Urothelium cell line (cell line): ENCODE measurements around the gene LRP10.

Source experiments
- DNase-seq: peaks from one replicate; pipeline ENCODE4 v3.0.0; 2011; ENCODE audit warnings: low spot score, mixed read lengths
- FAIRE-seq: peaks from 2 replicates; lab custom pipeline; 2011; peaks lifted over from hg19 to GRCh38; lab: Jason Lieb, UNC

The LRP10 gene

DNA sequence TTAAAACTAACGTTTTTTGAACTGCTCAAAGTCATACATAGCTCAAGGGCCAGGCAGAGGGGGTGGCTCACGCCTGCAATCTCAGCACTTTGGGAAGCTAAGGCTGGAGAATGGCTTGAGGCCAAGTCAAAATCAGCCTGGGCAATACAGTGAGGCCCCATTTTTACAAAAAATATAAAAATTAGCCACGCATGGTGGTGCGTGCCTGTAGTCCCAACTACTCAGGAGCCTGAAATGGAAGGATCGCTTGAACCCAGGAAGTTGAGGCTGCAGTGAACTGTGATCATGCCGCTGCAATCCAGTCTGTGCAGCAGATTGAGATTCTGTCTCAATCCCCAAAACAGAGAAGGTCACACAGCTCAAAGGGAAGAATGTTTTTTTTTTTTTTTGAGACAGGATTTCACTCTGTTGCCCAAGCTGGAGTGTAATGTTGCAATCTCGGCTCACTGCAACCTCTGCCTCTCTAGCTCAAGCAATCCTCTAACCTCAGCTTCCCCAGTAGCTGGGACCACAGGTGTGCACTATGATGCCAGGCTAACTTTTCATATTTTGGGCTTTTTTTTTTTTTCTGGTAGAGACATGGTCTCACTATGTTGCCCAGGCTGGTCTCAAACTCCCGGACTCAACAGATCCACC is 44.5 kb downstream of the LRP10 start:
- DNase-seq (no peak), FAIRE-seq (no peak)

DNA sequence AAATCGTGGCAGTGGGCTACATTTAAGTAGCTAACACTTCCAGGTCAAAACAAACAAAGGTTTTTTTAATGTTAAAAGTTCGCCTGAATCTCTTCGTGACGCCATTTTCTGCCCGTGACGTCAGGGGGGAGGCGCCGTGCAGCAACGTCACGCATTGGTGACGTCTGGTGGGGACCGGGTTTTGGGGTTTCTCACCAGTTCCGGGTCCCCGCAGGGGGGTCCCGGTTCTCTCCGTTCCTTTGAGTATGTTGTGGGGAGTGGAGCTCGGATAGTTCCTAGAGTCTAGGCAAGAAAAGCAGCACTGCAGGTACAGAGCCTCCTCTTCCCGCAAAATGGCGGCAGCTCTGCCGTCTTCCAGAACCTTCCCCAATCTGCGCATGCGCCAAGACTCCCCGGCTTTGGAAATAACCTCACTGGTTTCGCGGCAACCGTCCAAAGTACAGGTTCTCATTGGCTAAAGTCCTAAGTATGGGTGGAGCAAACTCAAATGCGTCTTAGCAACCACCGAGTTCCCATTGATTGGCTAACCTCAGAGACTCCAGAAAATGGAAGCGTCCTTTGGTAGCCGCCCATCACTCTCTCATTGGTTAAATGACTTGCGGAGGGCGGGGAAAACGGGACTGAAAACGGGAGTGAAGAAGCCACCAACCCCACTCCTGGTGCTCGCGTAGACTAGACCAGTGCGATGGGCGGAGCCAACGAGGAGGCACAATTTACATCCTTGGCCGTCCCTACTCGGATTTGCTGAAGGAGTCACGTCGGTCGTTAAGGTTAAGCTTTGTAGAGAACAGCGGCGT is 47.5 kb downstream of the LRP10 start, which contains the start of gene RBM23:
TSS of gene RBM23 (minus strand) at position 346 of the 797 bp plus-strand sequence.
- DNase-seq (peak; percentile 86), FAIRE-seq (no peak)

DNA sequence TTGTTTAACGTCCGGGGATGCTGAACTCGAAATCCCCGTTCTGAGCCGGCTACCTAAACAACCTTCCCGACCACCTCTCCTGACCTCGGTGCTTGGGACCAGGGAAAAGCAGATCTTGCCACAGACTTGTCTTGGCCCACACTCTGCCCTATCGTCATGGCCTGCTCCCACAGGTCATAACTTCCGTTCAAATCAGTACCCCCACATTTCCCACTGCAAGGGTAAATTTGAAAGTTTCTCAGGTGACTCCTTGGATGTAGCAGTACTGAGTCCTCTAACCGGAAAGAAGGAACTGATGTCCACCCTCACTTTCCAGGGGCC is 48.0 kb downstream of the LRP10 start:
- FAIRE-seq, result no peak

DNA sequence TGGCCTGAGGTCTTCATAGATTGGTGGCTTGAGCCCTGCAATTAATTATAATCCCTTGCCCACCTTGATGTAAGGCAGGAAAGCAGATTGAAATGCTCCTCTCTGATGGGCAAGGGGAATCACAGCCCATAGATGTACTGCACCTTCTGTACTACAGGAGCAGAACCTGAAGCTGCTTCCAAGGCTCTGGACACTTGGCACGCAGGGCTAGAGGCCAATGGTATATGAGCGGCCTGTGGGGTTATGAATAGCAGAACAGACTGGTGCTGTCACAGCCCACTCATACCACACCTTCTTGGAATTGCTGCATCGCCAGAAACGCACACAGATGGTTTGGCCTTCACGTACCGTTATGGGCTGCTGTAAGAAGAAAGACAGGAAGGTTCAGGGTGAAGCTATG is 49.2 kb downstream of the LRP10 start:
- FAIRE-seq (no peak), DNase-seq (no peak)

More for the DNA sequence above, 48.0 kb downstream of the LRP10 start:
- DNase-seq, result no peak

DNA sequence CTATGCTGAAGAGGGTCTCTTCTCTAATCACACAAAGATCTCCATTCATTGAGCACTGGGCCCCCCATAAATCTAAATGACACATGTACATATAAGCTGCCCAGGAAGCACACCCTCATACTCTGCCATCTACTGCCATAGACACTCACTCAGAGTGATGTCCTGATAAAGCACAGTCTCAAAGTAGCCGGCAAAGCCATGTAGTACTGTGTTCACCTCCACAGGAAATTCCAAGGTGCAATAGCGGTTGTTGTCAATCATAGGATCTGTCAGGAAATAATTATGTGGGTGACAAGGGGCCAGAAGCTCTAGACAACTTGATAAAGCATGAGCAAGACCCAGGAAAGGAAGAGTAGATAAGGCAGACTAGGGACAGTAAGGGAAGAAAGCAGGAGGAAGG is 50.8 kb downstream of the LRP10 start:
- FAIRE-seq (no peak), DNase-seq (no peak)

DNA sequence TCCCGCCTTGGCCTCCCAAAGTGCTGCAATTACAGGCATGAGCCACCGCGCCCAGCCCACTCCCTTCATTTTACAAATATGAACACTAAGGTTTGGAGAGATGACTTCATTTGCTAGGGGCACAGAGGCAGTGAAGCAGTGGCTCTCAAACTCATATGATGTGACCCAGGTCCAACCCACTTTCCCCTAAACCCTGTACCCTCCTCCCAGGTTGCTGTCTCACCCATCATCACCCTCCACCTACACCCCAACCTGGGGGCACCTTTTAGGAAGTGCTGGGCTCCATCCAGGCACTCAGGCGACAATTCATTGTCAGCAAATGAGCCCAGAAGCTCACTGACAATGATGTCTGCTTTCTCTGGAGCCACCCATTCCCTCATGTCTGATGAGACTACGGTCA is 52.2 kb downstream of the LRP10 start:
- no peak for FAIRE-seq
- no peak for DNase-seq

DNA sequence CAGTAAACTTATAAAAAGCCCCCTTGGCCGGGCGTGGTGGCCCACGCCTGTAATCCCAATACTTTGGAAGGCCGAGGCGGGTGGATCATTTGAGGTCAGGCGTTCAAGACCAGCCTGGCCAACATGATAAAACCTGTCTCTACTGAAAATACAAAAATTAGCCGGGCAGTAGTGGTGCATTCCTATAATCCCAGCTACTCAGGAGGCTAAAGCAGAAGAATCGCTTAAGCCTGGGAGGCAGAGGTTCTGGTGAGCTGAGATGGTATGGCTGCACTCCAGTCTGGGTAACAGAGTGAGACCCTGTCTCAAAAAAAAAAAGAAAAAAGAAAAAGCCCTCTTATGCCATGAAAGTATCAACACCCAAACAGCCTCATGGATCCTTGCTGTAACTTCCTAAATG is 54.0 kb downstream of the LRP10 start:
- FAIRE-seq (no peak), DNase-seq (no peak)

DNA sequence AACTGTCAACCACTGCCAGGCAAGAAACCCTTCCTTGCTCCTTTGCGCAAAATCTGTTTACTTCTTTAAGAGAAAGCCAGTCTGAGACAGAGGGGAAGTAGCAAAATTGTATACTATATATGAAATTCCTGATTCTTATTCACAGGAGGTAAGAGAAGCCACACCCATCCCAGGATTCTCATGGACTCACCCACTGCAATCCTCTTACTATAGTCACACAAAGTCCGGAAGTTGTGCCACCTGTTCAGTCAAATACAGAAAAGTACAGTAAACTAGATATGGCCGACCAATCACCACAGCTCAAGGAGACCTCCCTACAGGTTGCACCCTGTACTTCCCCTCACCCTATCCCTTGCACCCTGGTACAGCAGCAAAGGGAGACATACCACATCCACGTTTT is 54.8 kb downstream of the LRP10 start:
- FAIRE-seq, result no peak
- no peak for DNase-seq

DNA sequence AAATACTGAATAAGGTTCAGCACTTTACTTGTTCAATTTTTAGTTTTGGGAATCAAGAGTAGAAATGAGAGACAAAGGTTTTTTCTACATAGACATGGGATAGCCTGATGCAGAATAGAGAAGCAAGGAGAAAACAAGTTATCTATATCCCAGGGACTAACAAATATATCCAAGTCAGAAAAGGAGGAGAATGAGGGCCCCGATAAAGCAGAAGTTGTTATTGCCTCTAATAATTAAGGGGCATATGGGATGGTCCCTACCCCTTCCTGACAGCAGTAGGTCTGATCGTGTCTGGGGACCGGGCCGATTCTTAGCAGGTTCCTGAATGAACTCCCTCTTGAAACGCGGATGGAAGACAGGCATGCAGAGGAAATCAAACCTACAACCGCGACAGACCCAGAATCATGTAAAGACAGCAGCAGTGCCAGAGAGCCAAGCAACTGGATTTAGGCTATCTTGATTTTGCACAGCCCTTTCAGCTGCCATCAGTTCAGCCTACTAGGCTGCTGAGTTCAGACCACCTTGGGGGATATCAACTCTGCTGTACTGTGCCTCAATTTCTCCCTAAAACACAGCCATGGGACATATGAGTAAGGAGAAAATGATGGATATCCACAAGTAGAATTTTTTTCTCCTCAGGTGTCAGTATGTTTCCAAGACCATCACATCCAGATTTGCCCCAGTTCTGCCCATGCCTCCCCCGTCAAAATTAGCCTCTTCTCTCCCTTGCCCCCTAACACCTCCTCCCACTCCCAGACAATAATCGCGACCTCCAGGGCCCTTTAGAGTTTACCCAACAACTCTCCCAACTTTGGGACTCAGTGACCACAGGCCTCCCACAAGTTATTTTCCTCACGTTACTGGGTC is 56.9 kb downstream of the LRP10 start:
- DNase-seq, result no peak
- no peak for FAIRE-seq

DNA sequence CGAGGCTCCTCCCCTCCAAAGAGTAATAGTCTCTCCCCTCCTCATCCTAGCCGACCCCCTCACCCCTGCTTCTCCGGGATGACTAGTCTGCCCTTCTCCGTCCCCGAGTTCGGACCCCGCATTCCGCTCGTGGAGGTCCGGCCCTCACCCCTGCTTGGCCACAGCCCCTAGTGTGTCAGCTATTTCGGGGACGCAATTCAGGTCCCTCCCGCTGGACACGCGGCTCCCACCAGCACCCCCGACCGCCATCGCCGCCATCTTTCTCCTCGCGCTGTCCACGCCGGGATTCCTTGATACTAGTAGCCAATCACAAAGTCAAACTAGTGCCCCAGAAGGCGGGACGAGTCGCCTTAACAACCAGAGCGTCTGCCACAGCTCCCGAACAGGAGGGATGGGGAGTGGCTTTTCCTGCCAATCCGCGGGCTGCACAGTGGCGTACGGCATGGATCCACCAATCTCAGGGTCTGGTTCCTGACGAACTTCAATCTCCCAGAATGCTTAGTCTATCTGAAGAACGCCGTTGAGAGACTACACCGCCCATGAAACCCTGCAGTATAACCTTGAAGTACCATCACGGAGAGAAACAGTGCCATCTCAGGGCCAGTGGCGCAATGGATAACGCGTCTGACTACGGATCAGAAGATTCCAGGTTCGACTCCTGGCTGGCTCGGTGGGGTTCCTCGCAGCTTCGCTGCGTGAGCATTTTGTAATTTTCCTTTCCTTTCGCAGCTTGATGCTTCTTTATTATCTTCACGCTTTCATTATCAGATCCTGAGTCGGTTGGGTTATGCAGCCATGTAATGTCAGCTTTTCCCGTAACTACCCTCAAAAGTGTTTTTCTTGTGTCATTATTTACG is 57.8 kb downstream of the LRP10 start, which contains the start of gene PRMT5:
TSS of gene PRMT5 (minus strand) at position 273 of the 857 bp plus-strand sequence. CDS start at position 258, 15 bp downstream.
- FAIRE-seq (peak; percentile 9), DNase-seq (peak; percentile 98)

DNA sequence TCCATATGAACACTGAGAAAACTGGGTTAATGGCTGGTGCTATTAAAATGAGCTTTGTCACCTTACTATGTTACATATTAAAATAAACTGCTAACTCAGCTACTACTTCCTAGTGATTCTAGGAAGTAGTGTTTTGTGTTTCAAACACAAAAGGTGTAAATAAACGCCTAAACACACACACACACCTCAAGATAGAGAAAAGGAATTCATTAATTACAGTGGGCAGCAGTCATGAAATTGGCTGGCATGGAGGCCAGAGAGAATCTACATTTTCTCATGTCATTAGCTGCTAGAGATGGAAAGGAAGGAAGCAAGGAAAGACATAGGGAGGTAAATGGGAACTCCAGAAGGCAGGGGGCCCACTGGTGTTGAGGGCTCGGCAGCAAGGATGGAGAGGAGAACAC is 58.4 kb downstream of the LRP10 start:
- FAIRE-seq, result no peak

More for the DNA sequence above, 58.4 kb downstream of the LRP10 start:
- no peak for DNase-seq
